ENCODE measurements around the gene F12. TPM values are rescaled to one million over a fixed set of nuclear protein-coding genes. Genes with fewer than 3 reads are reported as not detected.

The F12 gene
- total RNA-seq, 4 donors from 2014 or later = 2.6 to 20.1 (median 5.6) TPM

DNA sequence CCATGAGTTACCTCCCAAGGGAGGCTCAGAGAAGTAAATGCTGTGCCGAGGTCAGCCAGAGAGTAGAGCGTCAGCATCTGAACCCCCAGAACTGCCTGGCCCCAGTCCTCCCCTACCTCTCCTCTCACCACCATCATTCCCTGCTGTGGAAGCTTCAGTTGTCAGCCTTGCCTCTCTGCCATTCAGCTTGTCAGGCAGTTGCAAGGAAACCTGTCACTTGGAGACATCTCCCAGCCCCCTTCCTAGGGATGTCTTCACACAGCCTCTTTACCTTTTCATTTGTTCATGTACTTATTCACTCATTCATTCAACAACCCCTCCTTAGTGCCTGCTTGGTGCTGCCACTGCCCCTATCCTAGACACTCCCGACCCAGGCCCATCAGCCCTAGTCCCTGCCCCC, 49.5 kb downstream of the F12 start:
- in situ Hi-C loops (cut with MboI; ENCODE audit: low pct_ligation_motif_present in 1 of 4, low pct_unique_long_range_greater_than_20kb in 1 of 4, low sequenced_read_pairs in 3 of 4) = no loop called here
- Histone ChIP-seq H3K36me3 (no peaks in the 10 kb centered on the region), H3K4me1 (peaks cover 18 to 56% (median 31%) of the 10 kb centered on the region in 4 donors), H3K27me3 (no peaks in the 10 kb centered on the region), H3K4me3 (no peak overlapping the region), H3K9me3 (no peaks in the 10 kb centered on the region), H3K27ac (no peak overlapping the region)
- 33 to 86% methylated on average over 1 to 3 of the region's 3 CpGs for WGBS, 2 donors (ENCODE audit: low coverage in 1 of 2)
- no peak for DNase-seq
- intact Hi-C loops (cut with DNase I; ENCODE audit: low total_unique reads) = no loop called here
- no peak for TF ChIP-seq POLR2AphosphoS5 (IDR thresholded peaks at IDR 0.05)
- TF ChIP-seq, protein P1, sequence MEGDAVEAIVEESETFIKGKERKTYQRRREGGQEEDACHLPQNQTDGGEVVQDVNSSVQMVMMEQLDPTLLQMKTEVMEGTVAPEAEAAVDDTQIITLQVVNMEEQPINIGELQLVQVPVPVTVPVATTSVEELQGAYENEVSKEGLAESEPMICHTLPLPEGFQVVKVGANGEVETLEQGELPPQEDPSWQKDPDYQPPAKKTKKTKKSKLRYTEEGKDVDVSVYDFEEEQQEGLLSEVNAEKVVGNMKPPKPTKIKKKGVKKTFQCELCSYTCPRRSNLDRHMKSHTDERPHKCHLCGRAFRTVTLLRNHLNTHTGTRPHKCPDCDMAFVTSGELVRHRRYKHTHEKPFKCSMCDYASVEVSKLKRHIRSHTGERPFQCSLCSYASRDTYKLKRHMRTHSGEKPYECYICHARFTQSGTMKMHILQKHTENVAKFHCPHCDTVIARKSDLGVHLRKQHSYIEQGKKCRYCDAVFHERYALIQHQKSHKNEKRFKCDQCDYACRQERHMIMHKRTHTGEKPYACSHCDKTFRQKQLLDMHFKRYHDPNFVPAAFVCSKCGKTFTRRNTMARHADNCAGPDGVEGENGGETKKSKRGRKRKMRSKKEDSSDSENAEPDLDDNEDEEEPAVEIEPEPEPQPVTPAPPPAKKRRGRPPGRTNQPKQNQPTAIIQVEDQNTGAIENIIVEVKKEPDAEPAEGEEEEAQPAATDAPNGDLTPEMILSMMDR (IDR thresholded peaks at IDR 0.05) = no peak
- TF ChIP-seq EP300 (IDR thresholded peaks at IDR 0.05; ENCODE audit: low read depth) = no peak
- TF ChIP-seq POLR2A (IDR thresholded peaks at IDR 0.05) = no peak

- H3K36me3 ChIP-seq = no peaks in the 10 kb centered on the region
- no peaks in the 10 kb centered on the region for H3K9me3 ChIP-seq
- in situ Hi-C loops (cut with MboI; ENCODE audit: low pct_ligation_motif_present in 1 of 4, low pct_unique_long_range_greater_than_20kb in 1 of 4, low sequenced_read_pairs in 3 of 4) = no loop called here
- DNase-seq = no peak
- peak overlapping the region in 1 of 4 donors; percentile 84 for H3K27ac ChIP-seq
- H3K27me3 ChIP-seq = no peaks in the 10 kb centered on the region
- H3K4me3 ChIP-seq = no peak overlapping the region
- TF ChIP-seq, protein P1 (IDR thresholded peaks at IDR 0.05) = no peak
- TF ChIP-seq POLR2AphosphoS5 (IDR thresholded peaks at IDR 0.05) (no peak), POLR2A (IDR thresholded peaks at IDR 0.05) (no peak), EP300 (IDR thresholded peaks at IDR 0.05; ENCODE audit: low read depth) (no peak)
- WGBS, 2 donors (ENCODE audit: low coverage in 1 of 2) = 83% methylated on average over 6 of the region's 6 CpGs; no CpG with 5 or more reads in 1 of the 2 donors
- intact Hi-C loops (cut with DNase I; ENCODE audit: low total_unique reads) = no loop called here
- peaks cover 18 to 55% (median 31%) of the 10 kb centered on the region in 4 donors for H3K4me1 ChIP-seq
Measured at GRCh38 chr5:177359451-177359851, 49.9 kb downstream of the F12 start.

- Histone ChIP-seq H3K4me3 (peak overlapping the region in 3 of 4 donors; percentile 34 to 57 (median 42)), H3K27ac (peak overlapping the region; percentile 67 to 84 (median 77)), H3K4me1 (peaks cover 18 to 45% (median 27%) of the 10 kb centered on the region in 4 donors), H3K9me3 (no peaks in the 10 kb centered on the region), H3K27me3 (no peaks in the 10 kb centered on the region), H3K36me3 (no peaks in the 10 kb centered on the region)
- in situ Hi-C loops (cut with MboI; ENCODE audit: low pct_ligation_motif_present in 1 of 4, low pct_unique_long_range_greater_than_20kb in 1 of 4, low sequenced_read_pairs in 3 of 4) = no loop called here
- 21% methylated on average over 5 of the region's 5 CpGs; no CpG with 5 or more reads in 1 of the 2 donors for WGBS, 2 donors (ENCODE audit: low coverage in 1 of 2)
- no peak for DNase-seq
- TF ChIP-seq, protein P1 (IDR thresholded peaks at IDR 0.05) = no peak
- TF ChIP-seq POLR2AphosphoS5 (IDR thresholded peaks at IDR 0.05) (no peak), EP300 (IDR thresholded peaks at IDR 0.05; ENCODE audit: low read depth) (no peak), POLR2A (IDR thresholded peaks at IDR 0.05) (no peak)
- intact Hi-C loops (cut with DNase I; ENCODE audit: low total_unique reads) = no loop called here
Measured at GRCh38 chr5:177358370-177358819, 51.0 kb downstream of the F12 start.

DNA sequence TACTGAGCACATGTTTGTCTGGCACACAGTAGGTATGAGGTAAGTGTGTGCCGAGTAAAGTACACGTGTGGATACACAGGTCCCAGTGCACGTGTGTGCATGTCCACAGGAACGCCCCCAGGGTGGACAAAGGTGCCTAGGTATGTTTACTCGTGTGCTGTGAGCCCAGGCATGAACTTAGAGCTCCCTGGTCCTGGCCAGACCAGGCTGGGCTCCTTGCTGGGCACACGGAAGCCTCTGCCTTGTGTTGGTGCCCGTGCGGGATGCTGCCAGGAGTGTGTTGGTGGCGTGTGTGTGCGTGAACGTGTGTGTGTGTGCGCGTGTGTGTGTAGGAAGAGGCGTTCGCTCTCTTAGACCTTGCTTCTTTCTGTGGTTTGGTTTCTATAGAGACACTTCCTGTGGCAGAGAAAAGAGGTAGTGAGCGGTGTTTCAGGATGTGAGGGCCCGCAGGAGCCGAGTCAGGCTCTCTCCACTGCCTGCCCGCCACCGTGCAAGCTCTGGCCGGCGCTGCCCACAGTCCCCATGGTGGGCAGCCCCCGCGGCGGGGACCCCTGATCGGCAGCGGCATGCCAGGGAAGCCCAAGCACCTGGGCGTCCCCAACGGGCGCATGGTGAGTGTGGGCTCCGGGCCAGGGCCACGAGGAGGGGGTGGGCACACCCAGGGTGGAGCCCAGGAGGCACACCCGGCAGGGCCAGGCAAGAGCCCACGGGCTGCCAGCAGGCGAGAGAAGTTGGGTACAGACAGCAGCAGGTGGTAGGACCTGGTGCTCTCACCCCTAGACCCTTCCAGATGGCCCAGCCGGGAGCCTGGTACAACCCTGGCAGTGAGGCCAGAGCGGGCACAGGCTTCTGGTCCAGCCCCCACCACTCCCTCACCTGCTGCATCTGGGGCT, 51.7 kb downstream of the F12 start, which contains the start of gene RGS14:
RGS14 (plus strand) TSS at position 466 of the 893 bp plus-strand sequence; CDS start at position 567, 101 bp downstream.
- TF ChIP-seq POLR2AphosphoS5 (IDR thresholded peaks at IDR 0.05) (peak; percentile 14 to 51 (median 28)), EP300 (IDR thresholded peaks at IDR 0.05; ENCODE audit: low read depth) (no peak), POLR2A (IDR thresholded peaks at IDR 0.05) (peak; percentile 30)
- TF ChIP-seq, protein P1 (IDR thresholded peaks at IDR 0.05) = no peak
- H3K4me1 ChIP-seq = peaks cover 16 to 38% (median 23%) of the 10 kb centered on the region in 4 donors
- in situ Hi-C loops (cut with MboI; ENCODE audit: low pct_ligation_motif_present in 1 of 4, low pct_unique_long_range_greater_than_20kb in 1 of 4, low sequenced_read_pairs in 3 of 4) (no loop called here), intact Hi-C loops (cut with DNase I; ENCODE audit: low total_unique reads) (no loop called here)
- WGBS, 2 donors (ENCODE audit: low coverage in 1 of 2) = 13% methylated on average over 20 of the region's 37 CpGs; no CpG with 5 or more reads in 1 of the 2 donors
- peak within 1 kb of the TSS; percentile 67 to 84 (median 77) for H3K27ac ChIP-seq
- no peaks in the 10 kb centered on the region for H3K9me3 ChIP-seq
- H3K27me3 ChIP-seq = no peaks in the 10 kb centered on the region
- no peaks in the 10 kb centered on the region for H3K36me3 ChIP-seq
- H3K4me3 ChIP-seq = peak within 1 kb of the TSS in 3 of 4 donors; percentile 34 to 57 (median 42)
- DNase-seq = peak; percentile 68

Data from transverse colon (tissue), 4 donors.